WTC11 (cell line): ENCODE results near the gene SMIM26. TPM values are rescaled to one million over a fixed set of nuclear protein-coding genes. Genes with fewer than 3 reads are reported as not detected.

Experiments used
- ATAC-seq: fragments of 200-7000 bp; cut with Tn5 transposase; 2 replicates; pipeline ENCODE4 v1.10.0; 2021; ENCODE audit warnings: mild to moderate bottlenecking, moderate library complexity
- CTCF ChIA-PET: fragments of 300-600 bp; sonication (Branson Sonifier 250); formaldehyde crosslinking; loops from one replicate; lab custom pipeline; 2021; ENCODE audit warnings: antibody characterized with exemption; lab: Charles Lee
- POLR2A ChIA-PET: fragments of 350-600 bp; sonication (Branson Sonifier 250); formaldehyde crosslinking; loops from one replicate; lab custom pipeline; 2021; ENCODE audit warnings: antibody characterized with exemption; lab: Charles Lee
- DNase-seq: peaks from one replicate; pipeline ENCODE4 v3.0.0; 2021; ENCODE audit warnings: low spot score
- H3K27ac Mint-ChIP-seq: 2 replicates; pipeline ENCODE4 v1.8.0; 2021; ENCODE audit warnings: mixed read lengths
- H3K27me3 Mint-ChIP-seq: 2 replicates; pipeline ENCODE4 v1.8.0; 2021; ENCODE audit warnings: low read depth, mild to moderate bottlenecking, moderate library complexity, mixed read lengths
- H3K36me3 Mint-ChIP-seq: 2 replicates; pipeline ENCODE4 v1.8.0; 2021; ENCODE audit warnings: mixed read lengths
- H3K4me1 Mint-ChIP-seq: 2 replicates; pipeline ENCODE4 v1.8.0; 2022; ENCODE audit warnings: mixed read lengths
- H3K4me3 Mint-ChIP-seq: 2 replicates; pipeline ENCODE4 v1.8.0; 2021; ENCODE audit warnings: mild to moderate bottlenecking, moderate library complexity, mixed read lengths
- H3K9me3 Mint-ChIP-seq: 2 replicates; pipeline ENCODE4 v1.8.0; 2021; ENCODE audit warnings: mixed read lengths
- ATF2 ChIP-seq: sonication (generic); formaldehyde crosslinking; IDR thresholded peaks from 2 replicates; pipeline ENCODE4 v1.8.1; 2022; ENCODE audit warnings: low read depth, missing genetic modification reagents, borderline replicate concordance
- CREB1 ChIP-seq: sonication (generic); formaldehyde crosslinking; IDR thresholded peaks from 2 replicates; pipeline ENCODE4 v1.8.0; 2023; ENCODE audit warnings: mild to moderate bottlenecking, missing genetic modification reagents
- CREM ChIP-seq: sonication (generic); formaldehyde crosslinking; IDR thresholded peaks from 2 replicates; pipeline ENCODE4 v1.8.1; 2022; ENCODE audit warnings: mild to moderate bottlenecking, missing genetic modification reagents, moderate library complexity
- E2F1 ChIP-seq: sonication (generic); formaldehyde crosslinking; IDR thresholded peaks from 2 replicates; pipeline ENCODE4 v1.8.0; 2022; ENCODE audit warnings: mild to moderate bottlenecking, missing genetic modification reagents
- EMX1 ChIP-seq: fragments of 250-450 bp; sonication (Bioruptor Pico); IDR thresholded peaks from 2 replicates; pipeline ENCODE4 v1.8.0; 2021; ENCODE audit warnings: mild to moderate bottlenecking
- ETV6 ChIP-seq: sonication (generic); formaldehyde crosslinking; IDR thresholded peaks from 2 replicates; pipeline ENCODE4 v1.8.1; 2022; ENCODE audit warnings: mild to moderate bottlenecking, missing genetic modification reagents
- GTF2I ChIP-seq: fragments of 250-450 bp; sonication (Bioruptor Pico); conservative IDR thresholded peaks from 2 replicates; pipeline ENCODE4 v1.4.0; 2021; ENCODE audit warnings: mild to moderate bottlenecking
- HMGXB4 ChIP-seq: sonication (generic); formaldehyde crosslinking; IDR thresholded peaks from 2 replicates; pipeline ENCODE4 v1.8.1; 2023; ENCODE audit warnings: mild to moderate bottlenecking, moderate library complexity, missing genetic modification reagents
- JAZF1 ChIP-seq: fragments of 250-450 bp; sonication (Bioruptor Pico); IDR thresholded peaks from 2 replicates; pipeline ENCODE4 v1.9.0; 2021; ENCODE audit warnings: moderate library complexity, mild to moderate bottlenecking, inconsistent platforms
- JUN ChIP-seq: sonication (generic); formaldehyde crosslinking; IDR thresholded peaks from 2 replicates; pipeline ENCODE4 v1.8.0; 2023; ENCODE audit warnings: mild to moderate bottlenecking, missing genetic modification reagents
- NFE2L1 ChIP-seq: sonication (generic); formaldehyde crosslinking; IDR thresholded peaks from 2 replicates; pipeline ENCODE4 v1.8.1; 2023; ENCODE audit warnings: missing genetic modification reagents
- NFYB ChIP-seq: sonication (generic); formaldehyde crosslinking; conservative IDR thresholded peaks from 2 replicates; pipeline ENCODE4 v1.8.0; 2022; ENCODE audit warnings: low read depth, missing genetic modification reagents
- NR2C2 ChIP-seq: sonication (generic); formaldehyde crosslinking; IDR thresholded peaks from 2 replicates; pipeline ENCODE4 v1.8.0; 2022; ENCODE audit warnings: mild to moderate bottlenecking, missing genetic modification reagents
- PREB ChIP-seq: sonication (generic); formaldehyde crosslinking; IDR thresholded peaks from 2 replicates; pipeline ENCODE4 v1.8.1; 2022; ENCODE audit warnings: mild to moderate bottlenecking, missing genetic modification reagents, moderate library complexity, borderline replicate concordance
- RORB ChIP-seq: fragments of 250-450 bp; sonication (Bioruptor Pico); IDR thresholded peaks from 2 replicates; pipeline ENCODE4 v1.9.0; 2021; ENCODE audit warnings: mild to moderate bottlenecking
- SOX15 ChIP-seq: fragments of 250-450 bp; sonication (Bioruptor Pico); IDR thresholded peaks from 2 replicates; pipeline ENCODE4 v1.9.0; 2021; ENCODE audit warnings: mild to moderate bottlenecking
- STAT6 ChIP-seq: sonication (generic); formaldehyde crosslinking; conservative IDR thresholded peaks from 2 replicates; pipeline ENCODE4 v1.8.1; 2023; ENCODE audit warnings: mild to moderate bottlenecking, low read depth, missing genetic modification reagents, moderate library complexity
- TEAD1 ChIP-seq: sonication (generic); formaldehyde crosslinking; IDR thresholded peaks from 2 replicates; pipeline ENCODE4 v1.8.0; 2022; ENCODE audit warnings: mild to moderate bottlenecking, missing genetic modification reagents
- ZBTB43 ChIP-seq: sonication (generic); formaldehyde crosslinking; IDR thresholded peaks from 2 replicates; pipeline ENCODE4 v1.8.1; 2023; ENCODE audit warnings: mild to moderate bottlenecking, missing genetic modification reagents
- ZMAT4 ChIP-seq: fragments of 250-450 bp; sonication (Bioruptor Pico); IDR thresholded peaks from 2 replicates; pipeline ENCODE4 v1.9.0; 2021; ENCODE audit warnings: mild to moderate bottlenecking
- ZNF317 ChIP-seq: sonication (generic); formaldehyde crosslinking; IDR thresholded peaks from 2 replicates; pipeline ENCODE4 v1.8.1; 2023; ENCODE audit warnings: low read depth, mild to moderate bottlenecking, moderate library complexity, missing genetic modification reagents, borderline replicate concordance
- ZNF425 ChIP-seq: fragments of 250-450 bp; sonication (Bioruptor Pico); conservative IDR thresholded peaks from 2 replicates; pipeline ENCODE4 v1.9.0; 2021; ENCODE audit warnings: mild to moderate bottlenecking
- total RNA-seq: library from RNA; stranded (reverse); gene quantifications from 3 replicates; pipeline ENCODE4 v1.2.3, GENCODE V29; 2021

Gene SMIM26
- total RNA-seq, 1 experiment from 2014 or later, result 71.9 TPM

- peak; percentile 51 for ATAC-seq
- no peak for TF ChIP-seq ZBTB43 (CRISPR knock-in tag)
- no peak for TF ChIP-seq E2F1 (CRISPR knock-in tag)
- TF ChIP-seq EMX1 (CRISPR knock-in tag), result no peak
- TF ChIP-seq CREM (CRISPR knock-in tag), result no peak
- no peak for TF ChIP-seq NFYB (CRISPR knock-in tag)
- TF ChIP-seq ZMAT4 (CRISPR knock-in tag), result no peak
- Mint-ChIP-seq H3K36me3 (peaks cover 4% of the 10 kb centered on the region; the same call in 1 of the 2 replicates), H3K9me3 (no peaks in the 10 kb centered on the region), H3K4me3 (no peak overlapping the region), H3K27ac (peak overlapping the region; percentile 42; the same call in 1 of the 2 replicates), H3K4me1 (peaks cover 13% of the 10 kb centered on the region), H3K27me3 (no peaks in the 10 kb centered on the region)
- ChIA-PET CTCF (no interaction called here), POLR2A (no interaction called here)
- DNase-seq, result no peak
These were observed 44.3 kb downstream of the SMIM26 start for GRCh38 chr20:18611492-18611891.

GRCh38 chr20:18613553-18613952 lies 46.3 kb downstream of the SMIM26 start:
- Mint-ChIP-seq H3K9me3 (peaks cover 3% of the 10 kb centered on the region; the same call in 1 of the 2 replicates), H3K36me3 (peaks cover 6% of the 10 kb centered on the region; the same call in 1 of the 2 replicates), H3K27me3 (no peaks in the 10 kb centered on the region), H3K4me1 (peaks cover 13% of the 10 kb centered on the region), H3K4me3 (no peak overlapping the region), H3K27ac (peak overlapping the region; percentile 52; the same call in 1 of the 2 replicates)
- no peak for TF ChIP-seq ETV6
- TF ChIP-seq CREB1, result no peak
- TF ChIP-seq NFE2L1 (CRISPR knock-in tag), result no peak
- TF ChIP-seq GTF2I, result no peak
- no peak for TF ChIP-seq NR2C2
- no peak for TF ChIP-seq RORB (CRISPR knock-in tag)
- no peak for TF ChIP-seq ATF2 (CRISPR knock-in tag)
- TF ChIP-seq ZNF317 (CRISPR knock-in tag), result no peak
- DNase-seq, result no peak
- no peak for ATAC-seq
- CTCF ChIA-PET, result no interaction called here
- POLR2A ChIA-PET, result no interaction called here

GRCh38 chr20:18614244-18614643 lies 47.0 kb downstream of the SMIM26 start:
- Mint-ChIP-seq H3K27me3 (no peaks in the 10 kb centered on the region), H3K4me3 (no peak overlapping the region), H3K36me3 (peaks cover 6% of the 10 kb centered on the region; the same call in 1 of the 2 replicates), H3K4me1 (peaks cover 13% of the 10 kb centered on the region), H3K27ac (no peak overlapping the region), H3K9me3 (peaks cover 3% of the 10 kb centered on the region; the same call in 1 of the 2 replicates)
- ATAC-seq, result no peak
- DNase-seq, result no peak
- POLR2A ChIA-PET, result no interaction called here
- CTCF ChIA-PET, result no interaction called here
- TF ChIP-seq HMGXB4 (CRISPR knock-in tag) (no peak), ZNF425 (no peak), SOX15 (CRISPR knock-in tag) (no peak), ETV6 (no peak), JUN (CRISPR knock-in tag) (no peak), TEAD1 (CRISPR knock-in tag) (no peak), JAZF1 (CRISPR knock-in tag) (no peak), STAT6 (CRISPR knock-in tag) (no peak), PREB (no peak)
